ENCODE data around the gene CACNG7. TPM values are rescaled to one million over a fixed set of nuclear protein-coding genes. Genes with fewer than 3 reads are reported as not detected.

CACNG7 gene
- total RNA-seq, 6 experiments from 2014 or later, result 0.38 to 1.2 (median 0.70) TPM

Other genes starting within 250 kb of the CACNG7 start
- not detected for gene NLRP12, start 85.0 kb upstream of the CACNG7 start, total RNA-seq (2021; fragmentation: NEBNext Ultra II Directional; extraction: Animal tissue kit (Norgen Biotek cat#: 25700))
- 100 to 1,000 TPM; 304 to 350 (median 316) TPM for gene MYADM, start 41.4 kb upstream of the CACNG7 start, total RNA-seq (2021; fragmentation: NEBNext Ultra II Directional; extraction: Animal tissue kit (Norgen Biotek cat#: 25700))
- gene PRKCG, start 27.1 kb upstream of the CACNG7 start, total RNA-seq (2021; fragmentation: NEBNext Ultra II Directional; extraction: Animal tissue kit (Norgen Biotek cat#: 25700)), result under 1 TPM in 2 of 6 experiments, not detected in 4; 0.23 to 0.28 TPM
- gene CACNG8, start 53.7 kb downstream of the CACNG7 start, total RNA-seq (2021; fragmentation: NEBNext Ultra II Directional; extraction: Animal tissue kit (Norgen Biotek cat#: 25700)), result under 1 TPM; 0.09 to 0.48 (median 0.26) TPM
- gene CACNG6, start 82.4 kb downstream of the CACNG7 start, total RNA-seq (2021; fragmentation: NEBNext Ultra II Directional; extraction: Animal tissue kit (Norgen Biotek cat#: 25700)), result not detected
- 1 to 10 TPM in 4 of 6 experiments, not detected in 2; 1.5 to 2.0 (median 1.8) TPM for gene VSTM1, start 154.6 kb downstream of the CACNG7 start, total RNA-seq (2021; fragmentation: NEBNext Ultra II Directional; extraction: Animal tissue kit (Norgen Biotek cat#: 25700))
- gene TARM1, start 172.1 kb downstream of the CACNG7 start, total RNA-seq (2021; fragmentation: NEBNext Ultra II Directional; extraction: Animal tissue kit (Norgen Biotek cat#: 25700)), result not detected
- gene OSCAR, start 191.5 kb downstream of the CACNG7 start, total RNA-seq (2021; fragmentation: NEBNext Ultra II Directional; extraction: Animal tissue kit (Norgen Biotek cat#: 25700)), result 1 to 10 TPM in 4 of 6 experiments, under 1 TPM in 2; 0.45 to 3.2 (median 2.4) TPM
- 100 to 1,000 TPM; 114 to 173 (median 144) TPM for gene NDUFA3, start 193.6 kb downstream of the CACNG7 start, total RNA-seq (2021; fragmentation: NEBNext Ultra II Directional; extraction: Animal tissue kit (Norgen Biotek cat#: 25700))
- gene TFPT, start 206.4 kb downstream of the CACNG7 start, total RNA-seq (2021; fragmentation: NEBNext Ultra II Directional; extraction: Animal tissue kit (Norgen Biotek cat#: 25700)), result 10 to 100 TPM in 5 of 6 experiments, 1 to 10 TPM in 1; 9.3 to 15.4 (median 14.5) TPM
- gene PRPF31, start 206.5 kb downstream of the CACNG7 start, total RNA-seq (2021; fragmentation: NEBNext Ultra II Directional; extraction: Animal tissue kit (Norgen Biotek cat#: 25700)), result 10 to 100 TPM; 66.1 to 92.5 (median 83.6) TPM
- 10 to 100 TPM; 46.4 to 65.5 (median 59.6) TPM for gene CNOT3, start 228.5 kb downstream of the CACNG7 start, total RNA-seq (2021; fragmentation: NEBNext Ultra II Directional; extraction: Animal tissue kit (Norgen Biotek cat#: 25700))